ENCODE measurements around the gene SEC14L1.

GRCh38 chr17:77180503-77181357 lies 40.0 kb downstream of the SEC14L1 start:
- TF ChIP-seq CTBP2 (IDR thresholded peaks at IDR 0.05; ENCODE audit: borderline replicate concordance, insufficient read depth, insufficient read length, low read length) (no peak), POLR2A (IDR thresholded peaks at IDR 0.05; ENCODE audit: control extremely low read depth in 1 of 2, low read depth in 2 of 2, low read length in 2 of 2) (no peak), YY1 (IDR thresholded peaks at IDR 0.05; ENCODE audit: low read depth, low read length) (no peak), RBBP5 (IDR thresholded peaks at IDR 0.05; ENCODE audit: borderline replicate concordance, low read depth, low read length) (no peak), RAD21 (IDR thresholded peaks at IDR 0.05 in 1 of 2, conservative IDR thresholded peaks at IDR 0.05 in 1 of 2; ENCODE audit: low read depth in 2 of 2, low read length in 2 of 2) (no peak), EP300 (IDR thresholded peaks at IDR 0.05; ENCODE audit: borderline replicate concordance in 1 of 2, low read depth in 2 of 2, low read length in 2 of 2) (no peak), SP1 (IDR thresholded peaks at IDR 0.05; ENCODE audit: low read depth, low read length) (no peak), HDAC6 (IDR thresholded peaks at IDR 0.05; ENCODE audit: low read depth, low read length) (no peak)
